CD14-positive monocyte (primary cell): ENCODE measurements around the gene DMXL1. TPM values are rescaled to one million over a fixed set of nuclear protein-coding genes. Genes with fewer than 3 reads are reported as not detected.
"Not testable (repeated sequence)": the region's sequence is repeated elsewhere in the genome, so short reads cannot be mapped to it uniquely, and the experiment has no call there.

Experiments used
- DNase-seq, 3 donors: peaks; one replicate each; pipeline ENCODE4 v3.0.0-alpha.2; 2011 to 2022
- H2AFZ ChIP-seq: 2 replicates; pipeline ENCODE4 v1.6.0; 2012; ENCODE audit warnings: mild to moderate bottlenecking, low read depth, low read length, inconsistent platforms; ENCODE audit not compliant: insufficient read depth, poor library complexity, severe bottlenecking
- H3K27ac ChIP-seq, 2 donors: 1 replicate in 1 of 2; 2 replicates in 1 of 2; pipeline ENCODE4 v1.5.1; 2012 to 2013; ENCODE audit warnings: low read length in 2 of 2, control low read depth in 1 of 2, inconsistent platforms in 1 of 2, low read depth in 1 of 2, mild to moderate bottlenecking in 1 of 2
- H3K27me3 ChIP-seq, 2 donors: one replicate each; pipeline versions ENCODE4 v1.6.0 to v1.6.1; 2011 to 2013; ENCODE audit warnings: low read length in 2 of 2; ENCODE audit not compliant: control insufficient read depth in 2 of 2, insufficient read depth in 2 of 2
- H3K36me3 ChIP-seq, 2 donors: replicated peaks in 1 of 2; 1 replicate in 1 of 2; 2 replicates in 1 of 2; pipeline versions ENCODE4 v1.5.1 to v1.6.1; 2012 to 2013; ENCODE audit warnings: low read length in 2 of 2, control low read depth in 1 of 2, inconsistent platforms in 1 of 2, mild to moderate bottlenecking in 1 of 2; ENCODE audit not compliant: insufficient read depth in 2 of 2, control insufficient read depth in 1 of 2
- H3K4me1 ChIP-seq, 2 donors: 1 replicate in 1 of 2; 2 replicates in 1 of 2; pipeline versions ENCODE4 v1.5.1 to v1.6.1; 2012 to 2013; ENCODE audit warnings: low read length in 2 of 2, control low read depth in 1 of 2, inconsistent platforms in 1 of 2, mild to moderate bottlenecking in 1 of 2, moderate library complexity in 1 of 2; ENCODE audit not compliant: insufficient read depth in 2 of 2, control insufficient read depth in 1 of 2
- H3K4me2 ChIP-seq: replicated peaks from 2 replicates; pipeline ENCODE3; 2012; ENCODE audit warnings: low read length, moderate library complexity, mild to moderate bottlenecking; ENCODE audit not compliant: poor library complexity, severe bottlenecking; ENCODE audit errors: extremely low read depth
- H3K4me3 ChIP-seq, 3 experiments: fragments of 200-600 bp in 1 of 3; sonication (generic) in 1 of 3; replicated peaks in 1 of 3; 1 replicate in 2 of 3; 2 replicates in 1 of 3; pipeline ENCODE4 v1.5.1; 2011 to 2013; ENCODE audit warnings: low read length in 3 of 3, mild to moderate bottlenecking in 3 of 3, control low read depth in 2 of 3, low read depth in 2 of 3, inconsistent platforms in 1 of 3, moderate library complexity in 1 of 3
- H3K79me2 ChIP-seq: 2 replicates; pipeline ENCODE4 v1.6.0; 2012; ENCODE audit warnings: mild to moderate bottlenecking, control low read depth, inconsistent platforms, low read length, moderate library complexity; ENCODE audit not compliant: insufficient read depth
- H3K9ac ChIP-seq: 2 replicates; pipeline ENCODE4 v1.6.0; 2017; ENCODE audit warnings: low read length, mild to moderate bottlenecking; ENCODE audit not compliant: insufficient read depth, poor library complexity, severe bottlenecking
- H3K9me3 ChIP-seq, 2 donors: replicated peaks in 1 of 2; 1 replicate in 1 of 2; 2 replicates in 1 of 2; pipeline versions ENCODE4 v1.5.1 to v1.6.1; 2012 to 2013; ENCODE audit warnings: low read length in 2 of 2, control low read depth in 1 of 2; ENCODE audit not compliant: control insufficient read depth in 1 of 2, insufficient read depth in 1 of 2
- H4K20me1 ChIP-seq: 2 replicates; pipeline ENCODE4 v1.6.0; 2012; ENCODE audit warnings: mild to moderate bottlenecking, low read length, control low read depth, moderate library complexity; ENCODE audit not compliant: insufficient read depth
- H3K27ac Mint-ChIP-seq, 7 donors: one replicate each; pipeline ENCODE4 v1.8.0; 2020; ENCODE audit warnings: mild to moderate bottlenecking in 7 of 7, mixed read lengths in 7 of 7, moderate library complexity in 6 of 7, inconsistent platforms in 2 of 7
- H3K27me3 Mint-ChIP-seq, 3 donors: one replicate each; pipeline ENCODE4 v1.8.0; 2021 to 2022; ENCODE audit warnings: low read depth in 3 of 3, mild to moderate bottlenecking in 3 of 3, mixed read lengths in 3 of 3, moderate library complexity in 3 of 3, inconsistent platforms in 1 of 3
- H3K36me3 Mint-ChIP-seq, 2 donors: one replicate each; pipeline ENCODE4 v1.8.0; 2020; ENCODE audit warnings: mixed read lengths in 2 of 2, inconsistent platforms in 1 of 2, mild to moderate bottlenecking in 1 of 2
- H3K4me1 Mint-ChIP-seq: one replicate; pipeline ENCODE4 v1.8.0; 2020; ENCODE audit warnings: mild to moderate bottlenecking, mixed read lengths
- H3K4me3 Mint-ChIP-seq, 2 donors: one replicate each; pipeline ENCODE4 v1.8.0; 2020; ENCODE audit warnings: mild to moderate bottlenecking in 2 of 2, mixed read lengths in 2 of 2, moderate library complexity in 1 of 2
- H3K9me3 Mint-ChIP-seq, 7 donors: one replicate each; pipeline ENCODE4 v1.8.0; 2020 to 2022; ENCODE audit warnings: mixed read lengths in 7 of 7, mild to moderate bottlenecking in 6 of 7, moderate library complexity in 6 of 7, inconsistent platforms in 2 of 7
- WGBS: methylation state at CpG from one replicate; pipeline ENCODE4 v1.1.5; 2013; ENCODE audit warnings: missing lambda C conversion rate; ENCODE audit not compliant: insufficient coverage; 5-methylcytosine and 5-hydroxymethylcytosine counted together
- intact Hi-C, 2 donors: fragments of 100-400 bp; cut with micrococcal nuclease; formaldehyde crosslinking; loops; one replicate each; pipeline versions ENCODE4 v1.15.0 to v1.15.1; 2023
- polyA plus RNA-seq, 3 donors: library from polyadenylated mRNA; depleted of rRNA in 1 of 3; unstranded in 2 of 3; stranded (reverse) in 1 of 3; fragments of 300-500 nt in 2 of 3; fragments of >200 nt in 1 of 3; fragmentation: Illumina TruSeq in 2 of 3; gene quantifications; 1 replicate in 2 of 3; 2 replicates in 1 of 3; pipeline ENCODE4 v1.2.3, GENCODE V29; 2012 to 2021
- TF ChIP-seq, protein P1 (sequence below): fragments of 200-600 bp; IDR thresholded peaks from one replicate; pipeline ENCODE4 v1.8.0; 2022; ENCODE audit warnings: antibody characterized with exemption, mild to moderate bottlenecking

DMXL1 gene
- polyA plus RNA-seq, 3 donors: 15.5 to 20.5 (median 19.5) TPM

DNA sequence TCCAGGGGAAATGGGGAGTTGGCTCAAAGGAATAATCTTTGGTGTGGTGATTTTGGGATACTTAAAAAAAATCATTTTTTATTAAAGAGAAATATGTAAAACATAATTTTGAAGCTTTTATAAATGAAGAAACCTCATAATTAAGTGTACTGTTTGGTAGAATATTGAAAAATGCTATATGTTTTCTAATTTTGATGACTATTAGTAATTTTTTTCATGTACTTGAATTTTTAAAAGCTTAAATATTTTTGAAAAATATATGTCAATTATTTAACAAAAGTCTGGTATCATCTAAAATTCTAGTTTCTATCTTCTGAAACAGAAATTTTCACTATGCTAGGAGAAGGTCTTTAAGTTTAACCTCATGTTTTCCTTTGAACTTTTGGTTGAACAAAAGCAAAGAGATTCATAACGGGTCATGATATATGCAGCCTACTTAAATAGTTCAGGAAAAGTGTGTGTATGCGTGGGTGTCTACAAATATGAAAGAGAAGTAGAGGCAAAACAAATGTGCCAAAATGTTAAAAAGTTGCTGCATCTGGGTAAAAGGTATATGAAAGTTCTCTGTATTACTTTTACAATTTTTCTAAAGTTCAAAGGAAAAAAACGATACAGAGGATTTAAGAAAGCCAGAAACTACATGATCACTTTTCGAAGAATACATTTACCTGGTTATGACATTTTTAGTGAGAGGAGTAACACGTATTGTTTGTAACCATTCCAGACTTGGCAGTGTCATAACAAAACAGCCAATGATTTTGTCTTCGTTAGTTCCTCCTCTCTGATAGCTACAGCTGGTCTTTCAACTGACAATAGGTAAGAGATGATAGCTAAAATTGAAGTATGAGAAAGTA lies 167.6 kb downstream of the DMXL1 start:
- H3K4me1 Mint-ChIP-seq: peaks cover 6% of the 10 kb centered on the region
- TF ChIP-seq, protein P1, sequence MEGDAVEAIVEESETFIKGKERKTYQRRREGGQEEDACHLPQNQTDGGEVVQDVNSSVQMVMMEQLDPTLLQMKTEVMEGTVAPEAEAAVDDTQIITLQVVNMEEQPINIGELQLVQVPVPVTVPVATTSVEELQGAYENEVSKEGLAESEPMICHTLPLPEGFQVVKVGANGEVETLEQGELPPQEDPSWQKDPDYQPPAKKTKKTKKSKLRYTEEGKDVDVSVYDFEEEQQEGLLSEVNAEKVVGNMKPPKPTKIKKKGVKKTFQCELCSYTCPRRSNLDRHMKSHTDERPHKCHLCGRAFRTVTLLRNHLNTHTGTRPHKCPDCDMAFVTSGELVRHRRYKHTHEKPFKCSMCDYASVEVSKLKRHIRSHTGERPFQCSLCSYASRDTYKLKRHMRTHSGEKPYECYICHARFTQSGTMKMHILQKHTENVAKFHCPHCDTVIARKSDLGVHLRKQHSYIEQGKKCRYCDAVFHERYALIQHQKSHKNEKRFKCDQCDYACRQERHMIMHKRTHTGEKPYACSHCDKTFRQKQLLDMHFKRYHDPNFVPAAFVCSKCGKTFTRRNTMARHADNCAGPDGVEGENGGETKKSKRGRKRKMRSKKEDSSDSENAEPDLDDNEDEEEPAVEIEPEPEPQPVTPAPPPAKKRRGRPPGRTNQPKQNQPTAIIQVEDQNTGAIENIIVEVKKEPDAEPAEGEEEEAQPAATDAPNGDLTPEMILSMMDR: no peak

DNA sequence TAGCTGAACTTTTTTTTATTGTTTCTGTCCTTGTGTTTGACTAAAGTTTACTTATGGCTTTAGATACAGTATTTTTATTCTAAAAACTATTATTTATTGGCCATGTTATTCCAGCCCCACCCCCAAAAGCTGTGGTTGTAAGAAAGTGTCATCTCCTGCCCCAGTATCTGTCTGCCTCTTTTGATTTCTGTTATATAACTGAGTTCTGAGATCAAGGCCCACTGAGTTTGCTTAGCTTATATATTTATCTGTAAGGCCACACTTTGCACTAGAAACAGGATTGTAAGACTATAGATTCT lies 168.2 kb downstream of the DMXL1 start:
- TF ChIP-seq, protein P1: no peak
- H3K27me3 ChIP-seq: no peaks in the 10 kb centered on the region
- no peak overlapping the region for H3K9ac ChIP-seq
- no peak for DNase-seq
- no peak overlapping the region for H2AFZ ChIP-seq
- Mint-ChIP-seq H3K27me3 (no peaks in the 10 kb centered on the region), H3K4me1 (peaks cover 5% of the 10 kb centered on the region), H3K27ac (no peak overlapping the region), H3K9me3 (no peaks in the 10 kb centered on the region), H3K4me3 (no peak overlapping the region), H3K36me3 (peaks cover 51 to 55% of the 10 kb centered on the region in 2 donors)
- no peaks in the 10 kb centered on the region for H3K79me2 ChIP-seq
- peaks cover 33 to 86% of the 10 kb centered on the region in 2 donors for H3K36me3 ChIP-seq
- H3K4me2 ChIP-seq: no peak overlapping the region
- no peaks in the 10 kb centered on the region for H3K4me1 ChIP-seq
- no peaks in the 10 kb centered on the region for H4K20me1 ChIP-seq
- no peaks in the 10 kb centered on the region for H3K9me3 ChIP-seq
- H3K4me3 ChIP-seq: no peak overlapping the region
- intact Hi-C loops: loop anchor here in 1 of 2 donors (10.0 kb wide), 1 partner anchor 144 kb away; no protein-coding TSS in a partner anchor
- H3K27ac ChIP-seq: no peak overlapping the region

More for the DNA sequence above, 167.6 kb downstream of the DMXL1 start:
- Histone ChIP-seq H3K27ac (no peak overlapping the region), H3K4me1 (no peaks in the 10 kb centered on the region), H3K36me3 (peaks cover 39 to 86% of the 10 kb centered on the region in 2 donors), H3K27me3 (no peaks in the 10 kb centered on the region), H3K4me3 (no peak overlapping the region), H3K9ac (no peak overlapping the region), H3K4me2 (no peak overlapping the region), H3K9me3 (no peaks in the 10 kb centered on the region), H4K20me1 (no peaks in the 10 kb centered on the region), H2AFZ (no peak overlapping the region), H3K79me2 (no peaks in the 10 kb centered on the region)
- 100% methylated on average over 2 of the region's 6 CpGs for WGBS
- no peak for DNase-seq
- peaks cover 51 to 55% of the 10 kb centered on the region in 2 donors for H3K36me3 Mint-ChIP-seq
- no peak overlapping the region for H3K27ac Mint-ChIP-seq
- no peaks in the 10 kb centered on the region for H3K27me3 Mint-ChIP-seq
- intact Hi-C loops: loop anchor here in 1 of 2 donors (10.0 kb wide), 1 partner anchor 144 kb away; no protein-coding TSS in a partner anchor
- no peaks in the 10 kb centered on the region for H3K9me3 Mint-ChIP-seq
- H3K4me3 Mint-ChIP-seq: no peak overlapping the region

DNA sequence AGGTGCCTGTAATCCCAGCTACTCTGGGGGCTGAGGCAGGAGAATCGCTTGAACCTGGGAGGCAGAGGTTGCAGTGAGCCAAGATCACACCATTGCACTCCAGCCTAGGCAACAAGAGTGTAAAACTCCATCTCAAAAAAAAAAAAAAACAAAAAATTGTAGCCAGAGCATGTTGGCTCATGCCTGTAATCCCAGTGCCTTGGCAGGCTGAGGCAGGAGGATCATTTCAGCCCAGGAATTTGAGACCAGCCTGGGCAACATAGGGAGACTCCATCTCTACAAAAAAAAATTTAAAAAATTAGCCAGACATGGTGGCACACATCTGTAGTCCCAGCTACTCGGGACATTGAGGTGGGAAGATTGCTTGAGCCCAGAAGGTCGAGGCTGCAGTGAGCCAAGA lies 168.9 kb downstream of the DMXL1 start:
- H4K20me1 ChIP-seq, H3K9ac ChIP-seq, H3K4me1 Mint-ChIP-seq, H3K4me3 ChIP-seq, DNase-seq, H3K27ac ChIP-seq, H3K4me1 ChIP-seq, H3K4me2 ChIP-seq, H3K27me3 ChIP-seq, H3K9me3 ChIP-seq, H3K79me2 ChIP-seq, H2AFZ ChIP-seq, H3K27me3 Mint-ChIP-seq, H3K9me3 Mint-ChIP-seq, H3K4me3 Mint-ChIP-seq: not testable (repeated sequence)
- intact Hi-C loops: loop anchor here in 1 of 2 donors (10.0 kb wide), 1 partner anchor 145 kb away; no protein-coding TSS in a partner anchor
- Mint-ChIP-seq H3K27ac (peak overlapping the region in 1 of 7 donors; percentile 10), H3K36me3 (peaks cover 46 to 50% of the 10 kb centered on the region in 2 donors)
- peaks cover 27 to 86% of the 10 kb centered on the region in 2 donors for H3K36me3 ChIP-seq
- WGBS: no CpG with 5 or more reads among the region's 3 CpGs
